UCSD-AML1 (cell line): Measurements from ENCODE around the gene MACO1.
A peak's percentile ranks its signal among the peaks of the same experiment; 100 is the strongest.
"Not testable (repeated sequence)": the region's sequence is repeated elsewhere in the genome, so short reads cannot be mapped to it uniquely, and the experiment has no call there.

ENCODE experiments used
- DNase-seq: peaks from one replicate; lab custom pipeline; 2025; ENCODE audit not compliant: unreplicated experiment; lab: John Stamatoyannopoulos, UW

The MACO1 gene

GRCh38 chr1:25485536-25486411 lies 55.1 kb downstream of the MACO1 start:
- no peak for DNase-seq

DNA sequence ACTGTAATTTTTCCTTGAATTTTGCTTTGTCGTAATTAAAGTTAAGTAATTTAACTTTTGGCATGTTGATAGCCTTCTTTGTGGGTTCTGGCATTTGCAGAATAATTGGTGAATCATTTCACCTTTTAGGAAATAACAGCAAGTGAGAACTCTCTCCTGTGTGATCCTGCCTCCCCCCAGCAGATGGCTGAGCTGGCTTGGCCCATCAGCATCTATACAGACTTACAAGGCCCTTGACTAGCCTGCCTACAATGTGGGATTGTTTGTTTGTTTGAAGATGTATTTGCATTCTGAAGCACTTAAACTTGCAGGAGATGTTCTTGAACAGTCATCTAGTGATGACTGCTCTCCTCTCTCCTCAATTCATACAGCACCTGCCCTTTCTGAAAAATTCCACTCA lies 55.9 kb downstream of the MACO1 start:
- DNase-seq: no peak

DNA sequence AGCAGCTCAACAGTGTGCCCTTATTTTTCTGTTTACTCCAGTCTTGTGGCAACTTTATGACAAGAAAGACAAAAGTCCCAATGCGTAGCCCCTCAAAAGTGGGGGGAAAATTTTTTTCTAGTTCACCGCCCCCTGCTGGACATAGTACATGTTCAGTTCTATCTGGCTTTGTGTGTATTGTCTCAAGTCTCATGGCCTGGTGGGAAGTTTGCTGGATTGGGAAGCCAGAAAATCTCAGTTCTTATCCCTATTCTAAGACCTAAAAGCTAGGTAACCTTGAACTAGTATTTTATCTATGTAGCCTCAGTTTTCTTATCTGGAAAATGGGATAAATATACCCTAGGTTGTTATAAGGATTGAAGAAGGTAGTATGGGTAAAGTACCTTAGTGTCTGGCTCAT lies 56.9 kb downstream of the MACO1 start:
- DNase-seq: no peak

- no peak for DNase-seq
Observed at GRCh38 chr1:25492323-25492722, 61.6 kb downstream of the MACO1 start.

- no peak for DNase-seq
Observed at GRCh38 chr1:25494952-25495351, 64.3 kb downstream of the MACO1 start.

DNA sequence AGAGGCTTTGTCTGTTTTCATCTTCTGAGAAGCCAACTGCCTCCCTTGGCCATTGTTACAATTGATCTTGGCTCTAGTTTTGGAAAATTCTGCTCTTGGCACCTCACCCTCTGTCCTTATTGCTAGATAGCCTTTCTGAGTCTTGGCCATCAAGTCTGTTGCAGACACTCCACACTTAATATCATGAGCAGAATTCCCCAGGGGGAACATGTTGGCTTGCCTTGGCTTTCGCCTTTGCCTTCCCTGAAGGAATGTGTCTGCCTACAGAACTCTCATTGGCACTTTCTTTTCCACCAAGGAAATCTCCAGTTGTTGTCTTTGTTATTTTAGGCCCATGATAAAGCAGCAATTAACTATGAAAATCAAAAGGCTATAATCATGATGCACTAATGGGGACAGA lies 70.0 kb downstream of the MACO1 start:
- DNase-seq: no peak

- no peak for DNase-seq
Observed at GRCh38 chr1:25501235-25502058, 70.8 kb downstream of the MACO1 start.

- no peak for DNase-seq
Observed at GRCh38 chr1:25502957-25503356, 72.3 kb downstream of the MACO1 start.

GRCh38 chr1:25503551-25504426 lies 73.1 kb downstream of the MACO1 start:
- peak; percentile 58 for DNase-seq

DNA sequence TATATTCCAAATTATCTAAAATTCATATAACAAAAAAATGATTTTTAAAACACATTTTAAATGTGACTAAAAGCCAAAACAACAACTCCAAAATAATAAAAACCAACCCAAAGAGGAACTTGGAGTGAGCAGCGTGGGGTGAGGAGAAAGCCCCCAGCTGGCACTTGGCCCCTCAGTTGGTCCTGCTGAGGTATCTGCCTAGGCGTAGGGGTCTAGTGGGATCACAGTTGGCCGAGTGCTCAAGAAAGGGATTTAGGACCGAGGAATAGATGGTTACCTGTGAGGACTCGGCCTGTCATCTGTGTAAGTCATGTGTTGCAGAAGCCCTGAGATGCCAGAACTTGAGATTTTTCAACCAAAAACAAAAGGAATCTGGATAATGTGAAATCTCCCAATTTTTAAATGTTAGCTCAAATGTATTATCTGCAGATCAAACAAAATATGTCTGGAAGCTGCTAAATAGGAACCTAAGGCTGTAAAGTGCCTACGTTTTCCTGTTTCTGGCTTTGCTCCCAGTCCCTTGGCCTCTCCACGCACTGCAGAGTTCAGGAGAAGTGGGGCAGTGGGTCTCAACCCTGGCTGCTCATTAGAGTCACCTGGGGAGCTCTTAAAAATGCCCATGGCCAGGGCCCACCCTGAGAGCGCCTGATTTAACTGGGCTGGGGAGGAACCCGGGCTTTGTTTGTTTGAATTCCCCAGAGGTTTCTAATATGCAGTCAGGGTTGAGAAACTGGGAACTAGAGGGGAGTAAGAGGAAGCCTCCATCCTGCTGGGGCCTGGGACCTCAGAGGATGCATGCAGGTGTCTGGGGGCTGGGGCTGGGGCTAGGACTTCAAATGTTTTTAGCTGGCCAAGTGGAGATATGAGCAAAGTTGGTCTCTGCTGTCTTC lies 74.3 kb downstream of the MACO1 start:
- peak; percentile 58 for DNase-seq

GRCh38 chr1:25505656-25506385 lies 75.1 kb downstream of the MACO1 start:
- no peak for DNase-seq

GRCh38 chr1:25506566-25507463 lies 76.1 kb downstream of the MACO1 start:
- DNase-seq: not testable (repeated sequence)

DNA sequence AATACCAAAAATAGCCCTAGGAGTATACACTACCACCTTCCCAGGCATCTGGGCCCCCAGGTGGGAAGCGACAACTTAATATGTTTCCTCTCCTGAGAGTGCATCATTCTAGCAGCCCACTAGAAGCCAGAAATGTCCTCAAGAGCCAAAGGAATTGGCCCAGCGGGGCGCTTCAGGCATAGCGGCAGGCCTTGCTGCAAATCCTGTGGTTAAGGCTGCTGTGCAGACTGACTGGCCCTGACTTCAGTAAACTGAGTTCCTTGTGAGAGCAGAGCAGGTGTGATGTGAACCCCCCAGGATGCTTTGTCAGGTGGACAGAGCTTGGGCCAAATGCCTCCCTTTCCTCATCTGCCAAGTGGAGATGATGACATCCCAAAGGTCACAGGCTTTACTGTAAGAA lies 83.0 kb downstream of the MACO1 start:
- no peak for DNase-seq

DNA sequence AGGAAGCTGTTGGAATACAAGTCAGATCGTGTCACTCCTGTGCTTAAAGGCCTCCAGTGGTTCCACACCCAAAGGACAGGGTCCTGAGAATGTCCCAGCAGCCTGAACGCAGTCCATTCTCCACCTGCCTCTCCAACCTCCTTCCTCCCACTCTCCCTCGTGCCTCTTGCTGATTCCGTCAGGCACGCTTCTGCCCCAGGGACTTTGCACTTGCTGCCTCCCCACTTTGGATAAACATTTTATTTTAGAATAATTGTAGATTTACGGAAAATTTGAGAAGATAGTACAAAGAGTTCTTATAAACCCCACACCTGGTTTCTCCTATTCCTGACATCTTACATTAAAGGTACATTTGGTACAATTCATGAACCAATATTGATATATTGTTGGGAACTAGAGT lies 84.3 kb downstream of the MACO1 start:
- no peak for DNase-seq

DNA sequence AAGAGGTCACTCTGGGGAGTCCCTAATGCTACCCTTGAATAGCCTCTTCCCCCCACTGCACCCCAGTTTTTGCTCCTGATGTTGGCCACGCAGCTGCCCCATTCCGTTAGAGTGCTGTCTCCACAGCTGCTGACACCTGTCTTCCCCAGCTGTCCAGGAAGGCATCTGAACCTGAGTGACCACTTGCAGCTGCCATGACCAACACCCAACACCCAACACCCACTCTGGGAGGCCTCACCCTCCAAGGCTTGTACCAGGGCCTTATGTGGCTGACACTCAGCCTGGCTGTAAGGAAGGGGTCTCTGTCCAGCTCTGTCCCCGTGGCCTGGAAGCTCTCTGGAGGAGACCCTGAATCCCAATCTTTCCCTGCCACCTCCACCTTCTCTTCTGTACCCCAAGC lies 86.0 kb downstream of the MACO1 start:
- no peak for DNase-seq

- DNase-seq: no peak
Observed at GRCh38 chr1:25517476-25518394, 87.0 kb downstream of the MACO1 start.

GRCh38 chr1:25519624-25520023 lies 88.9 kb downstream of the MACO1 start:
- no peak for DNase-seq
